Embryonic facial prominence (tissue), 1 donor: ENCODE results near the gene JAKMIP1.

Source experiments
- DNase-seq: peaks from one replicate; pipeline ENCODE4 v3.0.0-alpha.2; 2016; ENCODE audit errors: extremely low spot score

JAKMIP1 gene

DNA sequence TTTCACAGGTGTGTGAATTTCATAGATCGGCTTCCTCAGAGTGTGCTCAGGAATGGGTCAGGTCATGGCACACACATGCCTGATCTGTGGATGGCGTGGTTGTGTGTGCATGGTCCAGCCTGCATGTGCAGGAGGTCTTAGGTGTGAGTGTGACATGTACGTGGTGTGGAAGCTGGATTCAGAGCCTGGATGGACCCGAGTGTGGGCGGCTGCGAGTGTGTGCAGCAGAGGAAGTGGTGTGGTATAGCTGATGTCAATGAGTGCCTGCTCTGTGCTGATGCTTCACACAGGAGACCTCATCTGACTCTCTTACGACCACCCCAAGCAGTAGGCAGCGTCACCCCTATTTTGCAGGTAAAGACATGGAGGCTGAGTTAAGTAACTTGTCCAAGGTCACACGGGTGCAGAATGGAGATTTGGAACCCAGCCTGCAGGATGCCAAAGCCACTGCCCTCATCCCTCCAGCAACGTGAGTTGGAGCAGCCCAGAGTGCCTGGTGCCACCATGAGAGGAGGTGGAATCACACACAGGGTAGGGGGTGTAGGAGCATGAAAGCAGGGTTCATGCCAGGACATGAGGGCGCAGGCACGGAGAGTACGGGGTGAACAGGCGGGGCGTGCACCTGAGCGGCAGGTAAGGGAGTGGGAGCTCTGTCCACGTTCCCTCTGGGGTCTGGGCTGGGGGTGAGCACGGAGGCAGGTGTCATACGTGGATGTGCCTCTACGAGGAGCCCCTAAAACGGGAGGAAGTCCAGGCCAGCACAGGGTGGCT is 157.9 kb downstream of the JAKMIP1 start:
- no peak for DNase-seq

GRCh38 chr4:6041800-6042199 is 158.5 kb downstream of the JAKMIP1 start:
- no peak for DNase-seq

- no peak for DNase-seq
Observed at GRCh38 chr4:6038711-6039110, 161.6 kb downstream of the JAKMIP1 start.

GRCh38 chr4:6035786-6036185 is 164.6 kb downstream of the JAKMIP1 start:
- DNase-seq: no peak

- DNase-seq: no peak
Observed at GRCh38 chr4:6033381-6033780, 167.0 kb downstream of the JAKMIP1 start.

DNA sequence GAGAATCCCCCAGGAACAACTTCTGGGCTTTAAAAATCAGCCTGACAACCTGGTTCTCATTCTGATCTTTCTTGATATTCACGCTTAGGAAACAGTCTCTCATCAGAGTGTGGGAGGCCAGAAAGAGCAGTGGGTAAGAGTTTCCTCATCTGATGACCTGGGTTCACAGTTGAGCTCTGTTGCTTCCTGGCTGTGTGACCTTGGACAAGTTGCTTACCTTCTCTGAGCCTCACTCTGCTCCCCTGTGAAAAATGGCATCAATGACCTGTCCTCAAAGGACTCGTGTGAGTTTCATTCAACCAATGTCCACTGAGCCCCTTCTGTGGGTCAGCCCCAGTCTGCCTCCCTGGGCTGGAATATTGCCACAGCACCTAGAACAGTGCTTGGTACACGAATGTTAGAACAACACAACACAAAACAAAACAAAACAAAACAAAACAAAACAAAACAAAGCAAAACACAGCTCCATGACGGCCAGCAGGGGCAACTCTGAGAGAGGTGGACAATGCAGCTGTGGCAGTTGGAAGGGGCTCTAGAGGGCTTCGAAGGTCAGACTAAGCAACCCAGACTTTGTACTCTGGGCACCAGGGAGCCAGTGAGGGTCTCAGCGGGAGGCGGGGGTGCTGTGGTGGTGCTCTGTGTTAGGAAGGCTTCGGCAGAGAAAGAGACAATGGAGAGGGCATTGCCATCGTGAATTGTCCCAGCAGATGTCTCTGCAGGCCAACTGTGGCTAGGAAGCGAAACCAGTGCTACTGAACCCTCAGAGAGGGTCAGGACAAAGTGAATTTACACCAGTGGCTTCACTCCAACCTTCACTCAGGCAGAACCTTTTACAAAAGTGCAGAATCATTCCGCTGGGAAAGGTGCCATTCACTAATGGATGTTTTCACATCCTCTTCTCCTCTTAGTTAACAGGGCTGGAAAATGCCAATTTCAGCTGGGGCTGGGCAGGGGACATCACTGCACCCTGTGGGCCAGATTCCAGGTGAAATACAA is 167.8 kb downstream of the JAKMIP1 start:
- no peak for DNase-seq

GRCh38 chr4:6031846-6032245 is 168.5 kb downstream of the JAKMIP1 start:
- no peak for DNase-seq

DNA sequence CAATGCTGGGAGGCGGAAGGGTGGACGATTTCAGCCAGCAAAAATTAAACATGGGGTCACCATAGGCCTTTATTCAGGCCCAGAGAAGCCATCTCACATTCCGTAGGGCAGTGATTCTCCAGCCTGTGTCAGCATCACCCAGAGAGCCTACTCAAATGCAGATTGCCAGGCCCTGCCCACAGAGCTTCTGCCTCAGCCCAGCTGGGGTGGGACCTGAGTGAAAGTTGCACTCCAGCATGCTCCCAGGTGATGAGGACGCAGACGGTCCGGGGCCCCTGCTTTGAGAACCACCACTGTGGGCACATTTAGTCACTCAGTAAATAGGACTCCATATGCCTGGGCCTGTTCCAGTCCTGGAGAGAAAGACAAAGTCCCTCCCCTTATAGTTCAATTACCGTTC is 169.7 kb downstream of the JAKMIP1 start:
- no peak for DNase-seq

GRCh38 chr4:6029254-6029653 is 171.1 kb downstream of the JAKMIP1 start:
- no peak for DNase-seq

DNA sequence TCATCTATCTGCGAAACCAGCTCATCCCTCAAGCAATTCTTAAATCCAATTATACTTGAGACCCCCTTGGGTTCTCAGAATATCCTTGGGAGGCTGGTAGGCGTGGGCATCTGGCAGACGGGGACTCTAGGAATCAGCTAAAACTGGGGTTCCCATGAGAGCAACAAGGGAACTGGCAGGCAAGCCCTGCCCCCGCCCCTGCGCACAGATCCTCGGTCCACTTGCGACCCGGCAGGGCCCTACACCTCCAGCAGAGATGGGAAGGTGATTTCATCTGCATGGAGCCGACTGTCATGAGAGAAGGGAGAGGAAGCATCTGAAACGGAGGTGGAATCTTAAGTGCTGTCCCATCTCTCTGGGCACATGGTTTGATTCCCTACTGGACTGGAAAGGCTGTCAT is 172.2 kb downstream of the JAKMIP1 start:
- no peak for DNase-seq

DNA sequence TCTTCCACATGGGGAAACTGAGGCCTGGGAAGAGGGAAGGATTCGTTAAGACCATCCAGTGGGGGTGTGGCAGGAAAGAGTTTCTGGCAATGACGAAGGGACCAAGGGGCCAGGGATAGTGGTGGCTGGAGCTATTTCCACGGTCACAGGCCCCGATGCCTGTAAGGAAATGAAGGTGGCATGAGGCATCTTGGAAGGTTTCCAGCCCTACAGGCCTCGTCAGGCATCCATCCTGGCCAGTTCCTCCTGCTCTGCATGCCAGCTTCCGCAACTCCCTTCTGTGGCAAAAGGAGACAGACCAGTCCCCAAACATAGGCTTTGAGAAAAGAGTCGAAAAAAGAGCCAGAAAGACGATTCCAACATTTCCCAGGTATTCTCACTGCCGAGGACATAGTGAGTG is 173.0 kb downstream of the JAKMIP1 start:
- DNase-seq: no peak

- DNase-seq: no peak
Observed at GRCh38 chr4:6024313-6024960, 175.9 kb downstream of the JAKMIP1 start.

GRCh38 chr4:6023731-6024130 is 176.6 kb downstream of the JAKMIP1 start:
- DNase-seq: no peak

- DNase-seq: no peak
Observed at GRCh38 chr4:6022607-6023288, 177.6 kb downstream of the JAKMIP1 start.

DNA sequence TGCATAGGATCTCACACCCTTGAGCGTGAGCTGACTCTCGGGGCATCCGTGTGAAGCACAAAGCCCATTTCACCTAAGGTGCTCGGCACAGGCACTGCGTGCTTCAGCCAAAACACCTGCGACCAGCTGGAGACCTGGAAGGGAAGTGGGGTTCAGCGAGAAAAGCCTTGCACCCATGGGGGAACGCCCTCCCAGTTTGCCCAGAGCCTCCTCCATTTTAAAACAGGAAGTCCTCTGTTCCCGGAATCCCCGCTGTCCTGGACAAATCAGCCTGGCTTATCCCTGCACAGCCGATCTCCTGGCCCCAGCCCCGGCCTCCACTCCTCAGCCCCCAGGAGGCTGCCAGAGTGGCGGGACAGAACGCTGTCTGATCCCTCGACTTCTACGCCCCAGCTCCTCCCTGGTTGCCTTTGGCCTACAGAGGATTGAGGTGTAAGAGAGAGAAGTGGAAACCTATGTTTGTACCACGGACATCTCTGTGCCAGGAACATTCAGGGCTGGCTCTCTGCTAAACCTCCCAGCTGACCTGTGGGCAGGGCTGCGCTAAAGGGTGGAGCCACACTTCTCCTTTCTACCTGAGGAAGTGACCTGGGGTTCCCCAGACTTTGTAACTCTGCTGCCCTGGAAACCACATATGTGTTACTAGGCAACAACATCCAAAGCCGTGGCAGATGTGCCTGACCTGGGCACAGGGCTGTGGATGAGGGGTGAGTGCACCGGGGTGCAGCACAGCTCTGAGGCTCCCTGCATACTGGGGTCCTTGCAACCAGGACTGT is 178.3 kb downstream of the JAKMIP1 start:
- no peak for DNase-seq

GRCh38 chr4:6020613-6021012 is 179.7 kb downstream of the JAKMIP1 start:
- DNase-seq: no peak

- DNase-seq: peak; percentile 20
Observed at GRCh38 chr4:6019316-6020263, 180.8 kb downstream of the JAKMIP1 start.

GRCh38 chr4:6018331-6018730 is 182.0 kb downstream of the JAKMIP1 start, which contains the start of gene C4orf50:
Gene C4orf50, minus strand, starts transcription at chr4:6018431.
- no peak for DNase-seq

GRCh38 chr4:6017800-6018199 is 182.5 kb downstream of the JAKMIP1 start:
- DNase-seq: no peak

DNA sequence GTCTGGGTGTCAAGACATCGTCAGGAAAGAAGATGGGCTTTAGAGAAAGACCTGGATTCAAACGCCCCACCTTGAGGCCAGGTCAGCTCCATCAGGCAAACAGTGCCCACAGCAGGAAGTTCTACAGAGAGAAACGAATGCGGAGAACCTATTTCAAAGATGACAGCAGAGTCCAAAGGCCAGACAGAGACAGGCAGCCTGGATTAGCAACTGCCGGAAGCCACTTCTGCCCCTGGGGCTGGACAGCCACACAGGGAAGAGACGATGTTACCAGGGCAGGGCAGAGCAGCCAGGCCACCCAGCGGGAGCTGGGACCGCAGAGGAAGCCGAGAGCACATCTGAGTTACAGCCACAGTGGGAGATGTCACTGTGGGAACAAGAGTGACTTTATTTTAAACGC is 183.3 kb downstream of the JAKMIP1 start:
- DNase-seq: no peak
